Measurements from ENCODE around the gene KANK3. TPM values are rescaled to one million over a fixed set of nuclear protein-coding genes. Genes with fewer than 3 reads are reported as not detected.

Gene KANK3
- total and polyA plus RNA-seq, 10 of the 15 experiments (the other 5 are each of a cell fraction or from before 2014, with no cell fraction given) = 0.03 to 0.93 (median 0.22) TPM; not detected in 1

- TF ChIP-seq CHD4 (IDR thresholded peaks at IDR 0.05) (no peak), NFYB (IDR thresholded peaks at IDR 0.05; ENCODE audit: insufficient read depth, low read depth, low read length) (no peak), USF1 (IDR thresholded peaks at IDR 0.05; ENCODE audit: borderline replicate concordance, extremely low read length, insufficient read depth, low read depth, low read length) (no peak), ASH2L (IDR thresholded peaks at IDR 0.05; ENCODE audit: borderline replicate concordance, low read depth) (no peak), HDAC6 (IDR thresholded peaks at IDR 0.05; ENCODE audit: unreplicated experiment) (no peak), RUNX3 (IDR thresholded peaks at IDR 0.05; ENCODE audit: low read length) (no peak)
Observed at GRCh38 chr19:8392017-8392591, 49.0 kb upstream of the KANK3 start (continued).

- in situ Hi-C loops (cut with MboI) (no loop called here), intact Hi-C loops (cut with micrococcal nuclease; ENCODE audit: unreplicated experiment) (no loop called here)
- FAIRE-seq (no peak), ATAC-seq (no peak), DNase-seq (ENCODE audit: low read depth, low spot score) (no peak)
- Histone ChIP-seq H3K4me1 (ENCODE audit: control insufficient read depth, insufficient read depth, low read length) (peaks cover 11% of the 10 kb centered on the region), H3K36me3 (ENCODE audit: control insufficient read depth in 2 of 2, insufficient read depth in 2 of 2, low read length in 1 of 2) (peaks cover 0 to 3% of the 10 kb centered on the region in 2 experiments; a peak in 1 of 4 replicates), H3K4me2 (ENCODE audit: control insufficient read depth, insufficient read depth) (peak overlapping the region; percentile 93), H4K20me1 (ENCODE audit: control insufficient read depth, insufficient read depth) (peaks cover 5% of the 10 kb centered on the region), H3K79me2 (ENCODE audit: control insufficient read depth, insufficient read depth, low read length) (peaks cover 30% of the 10 kb centered on the region), H2AFZ (ENCODE audit: control insufficient read depth, low read depth, low read length) (no peak overlapping the region), H3K9me3 (replicated peaks; ENCODE audit: control insufficient read depth, insufficient read depth, low read length) (no peaks in the 10 kb centered on the region; the same call in 2 of the 3 replicates), H3K9ac (ENCODE audit: control insufficient read depth, insufficient read depth, low read length) (no peak overlapping the region), H3K4me3 (peak overlapping the region; percentile 40; the same call in 1 of the 2 replicates), H3K27ac (ENCODE audit: control insufficient read depth, insufficient read depth) (0 out of 2 replicates have a peak overlapping the region, but pooled peaks have one; percentile 11), H3K27me3 (replicated peaks in 1 of 2; ENCODE audit: control insufficient read depth in 2 of 2, insufficient read depth in 2 of 2, low read length in 1 of 2) (no peaks in the 10 kb centered on the region)
- ChIA-PET CTCF (interaction anchor here (1.2 to 1.6 kb wide), 5 partner anchors 22 to 188 kb away, joined by 3 to 5 read pairs (median 4); partner anchors contain the start of genes MARCHF2 and ZNF414), POLR2A (interaction anchor here (1.0 to 3.0 kb wide), 2 partner anchors 8 to 122 kb away, joined by 5 to 11 read pairs; partner anchors contain the start of gene ZNF414), RAD21 (ENCODE audit: unreplicated experiment) (interaction anchor here (0.6 to 1.6 kb wide), 4 partner anchors 22 to 123 kb away, joined by 3 to 5 read pairs (median 4); partner anchors contain the start of genes MARCHF2 and ZNF414), SMC1A (ENCODE audit: uncharacterized antibody, unreplicated experiment) (no interaction called here)
- 80% methylated on average over 23 of the region's 23 CpGs for WGBS (ENCODE audit: insufficient coverage, insufficient replicate concordance, low lambda C conversion rate, missing lambda C conversion rate)
- BruUV-seq (replicated peaks) = TSS peak; percentile 81
- TF ChIP-seq HSF1 (IDR thresholded peaks at IDR 0.05; ENCODE audit: low read depth, low read length) (no peak), REST (IDR thresholded peaks at IDR 0.05; ENCODE audit: low read depth, low read length) (no peak), EP300 (IDR thresholded peaks at IDR 0.05; ENCODE audit: borderline replicate concordance in 1 of 2, control insufficient read depth in 1 of 2, low read depth in 2 of 2, low read length in 2 of 2) (no peak), LARP7 (IDR thresholded peaks at IDR 0.05) (no peak), CTCF (IDR thresholded peaks at IDR 0.05 in 2 of 3, conservative IDR thresholded peaks at IDR 0.05 in 1 of 3; ENCODE audit: control insufficient read depth in 2 of 3, extremely low read depth in 1 of 3, insufficient read depth in 1 of 3, low read depth in 3 of 3, low read length in 3 of 3) (no peak)
Observed at GRCh38 chr19:8391198-8392016, 48.3 kb upstream of the KANK3 start.

All from GM12878 (cell line).